Neural progenitor cell (in vitro differentiated cells): ENCODE data around the gene HOXA11.

ENCODE experiments used
- EZH2 ChIP-seq: fragments of 200-600 bp; sonication (generic); IDR thresholded peaks from 2 replicates; pipeline ENCODE4 v1.6.1; 2017; ENCODE audit warnings: antibody characterized with exemption, mild to moderate bottlenecking, moderate library complexity
- EZH2phosphoT487 ChIP-seq: fragments of 200-600 bp; sonication (generic); IDR thresholded peaks from 2 replicates; pipeline ENCODE4 v1.6.1; 2017; ENCODE audit warnings: antibody characterized with exemption
- TF ChIP-seq, protein P1 (sequence below): fragments of 200-600 bp; sonication (generic); IDR thresholded peaks from 2 replicates; pipeline ENCODE4 v1.5.1; 2017; ENCODE audit warnings: antibody characterized with exemption, mild to moderate bottlenecking

DNA sequence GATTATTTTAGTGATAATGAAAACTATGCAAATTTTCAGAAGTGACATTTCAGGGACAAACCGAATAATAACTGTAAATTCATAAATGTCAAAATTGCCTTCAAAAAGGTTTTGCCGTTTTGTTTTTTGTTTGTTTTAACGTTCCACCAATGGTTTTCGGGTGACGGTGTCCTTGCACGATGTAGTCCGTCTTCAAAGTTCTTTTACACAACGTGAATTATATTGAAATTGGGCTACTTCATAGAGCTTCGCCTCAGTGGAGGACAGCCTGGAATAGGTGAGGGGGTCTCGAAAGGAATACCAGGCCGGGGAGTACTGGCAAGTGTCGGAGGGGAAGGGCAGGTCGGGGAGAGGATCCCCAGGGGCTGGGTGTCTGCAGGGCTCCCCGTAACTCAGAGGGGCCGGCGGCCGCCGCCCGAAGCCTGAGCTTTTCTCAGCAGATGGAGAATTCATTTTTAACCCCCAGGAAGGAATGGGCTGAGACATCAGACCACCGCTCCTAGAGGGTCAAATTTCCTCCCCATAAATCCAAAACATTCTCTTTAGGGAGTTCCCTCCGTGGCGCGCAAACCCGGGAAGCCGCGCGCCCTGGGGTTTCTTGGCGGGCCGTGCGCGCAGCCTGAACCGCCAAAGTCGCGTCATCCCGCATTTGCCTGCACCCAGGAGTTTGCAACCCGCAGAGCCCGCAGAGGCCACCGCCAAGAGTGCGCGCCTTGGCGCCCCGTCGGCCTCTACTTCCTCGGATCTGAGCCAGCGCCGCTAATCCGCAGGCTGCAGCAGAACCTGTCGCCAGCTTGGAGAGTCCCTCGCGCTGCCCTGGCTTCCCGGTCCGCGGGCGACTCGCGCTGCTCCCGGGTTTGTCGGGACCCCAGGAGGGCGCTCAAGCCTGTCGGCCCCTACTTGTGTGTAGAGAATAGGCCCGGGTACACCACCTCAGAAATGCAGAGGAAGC, 40.2 kb upstream of the HOXA11 start:
- TF ChIP-seq, protein P1, sequence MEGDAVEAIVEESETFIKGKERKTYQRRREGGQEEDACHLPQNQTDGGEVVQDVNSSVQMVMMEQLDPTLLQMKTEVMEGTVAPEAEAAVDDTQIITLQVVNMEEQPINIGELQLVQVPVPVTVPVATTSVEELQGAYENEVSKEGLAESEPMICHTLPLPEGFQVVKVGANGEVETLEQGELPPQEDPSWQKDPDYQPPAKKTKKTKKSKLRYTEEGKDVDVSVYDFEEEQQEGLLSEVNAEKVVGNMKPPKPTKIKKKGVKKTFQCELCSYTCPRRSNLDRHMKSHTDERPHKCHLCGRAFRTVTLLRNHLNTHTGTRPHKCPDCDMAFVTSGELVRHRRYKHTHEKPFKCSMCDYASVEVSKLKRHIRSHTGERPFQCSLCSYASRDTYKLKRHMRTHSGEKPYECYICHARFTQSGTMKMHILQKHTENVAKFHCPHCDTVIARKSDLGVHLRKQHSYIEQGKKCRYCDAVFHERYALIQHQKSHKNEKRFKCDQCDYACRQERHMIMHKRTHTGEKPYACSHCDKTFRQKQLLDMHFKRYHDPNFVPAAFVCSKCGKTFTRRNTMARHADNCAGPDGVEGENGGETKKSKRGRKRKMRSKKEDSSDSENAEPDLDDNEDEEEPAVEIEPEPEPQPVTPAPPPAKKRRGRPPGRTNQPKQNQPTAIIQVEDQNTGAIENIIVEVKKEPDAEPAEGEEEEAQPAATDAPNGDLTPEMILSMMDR: no peak
- peak; percentile 99 for TF ChIP-seq EZH2
- peak; percentile 98 for TF ChIP-seq EZH2phosphoT487
